Posterior vena cava (tissue), 2 donors: ENCODE data around the gene PIF1. TPM values are rescaled to one million over a fixed set of nuclear protein-coding genes. Genes with fewer than 3 reads are reported as not detected.
"Not testable (repeated sequence)": the region's sequence is repeated elsewhere in the genome, so short reads cannot be mapped to it uniquely, and the experiment has no call there.

Experiments used
- DNase-seq: peaks from one replicate; pipeline ENCODE4 v3.0.0-alpha.2; 2020; ENCODE audit warnings: low spot score
- intact Hi-C, 2 donors: fragments of 100-400 bp; cut with DNase I; formaldehyde crosslinking; loops; one replicate each; pipeline versions ENCODE4 v1.14.1 to v1.14.2; 2022 to 2023
- total RNA-seq, 2 donors: library from RNA; stranded (reverse); fragmentation: NEBNext Ultra II Directional; extraction: Animal tissue kit (Norgen Biotek cat#: 25700); gene quantifications; one replicate each; pipeline ENCODE4 v1.2.1, GENCODE V29; 2021
- donor health status: DM: yes; HTN: yes; CAD: no.
- donor health status: DM: yes; HTN: yes; CAD: no.

Gene PIF1
- total RNA-seq, 2 donors from 2014 or later: 0.95 to 1.9 TPM

- DNase-seq: no peak
- intact Hi-C loops: loop anchor here in 1 of 2 donors (5.0 kb wide), 1 partner anchor 472 kb away; the partner anchor contains the start of gene RNU5A-1
Measured at GRCh38 chr15:64824929-64825430, 467 bp downstream of the PIF1 start.

DNA sequence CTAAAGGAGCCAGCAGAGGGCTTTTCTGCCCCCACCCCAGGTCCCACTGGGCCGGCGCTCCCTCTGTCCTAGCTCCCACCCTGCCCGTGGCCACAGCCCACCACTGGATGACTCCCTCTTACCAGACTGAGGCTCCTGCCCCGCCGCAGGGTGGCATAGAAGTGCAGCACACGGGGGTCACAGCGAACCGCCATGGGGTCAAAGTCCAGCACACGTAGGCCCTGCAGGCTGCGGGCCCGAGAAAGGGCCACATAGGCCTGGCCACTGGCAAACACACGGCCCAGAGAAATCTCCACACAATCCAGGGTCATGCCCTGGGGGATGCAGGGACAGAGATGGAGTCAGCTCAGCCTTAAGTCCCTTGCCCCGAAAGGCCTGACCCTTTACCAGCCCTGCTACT, 9.0 kb downstream of the PIF1 start:
- intact Hi-C loops: no loop called here
- no peak for DNase-seq

- intact Hi-C loops: loop anchor here in 1 of 2 donors (5.0 kb wide), 1 partner anchor 73 kb away; no protein-coding TSS in a partner anchor
- DNase-seq: not testable (repeated sequence)
Measured at GRCh38 chr15:64814965-64815364, 10.5 kb downstream of the PIF1 start.

DNA sequence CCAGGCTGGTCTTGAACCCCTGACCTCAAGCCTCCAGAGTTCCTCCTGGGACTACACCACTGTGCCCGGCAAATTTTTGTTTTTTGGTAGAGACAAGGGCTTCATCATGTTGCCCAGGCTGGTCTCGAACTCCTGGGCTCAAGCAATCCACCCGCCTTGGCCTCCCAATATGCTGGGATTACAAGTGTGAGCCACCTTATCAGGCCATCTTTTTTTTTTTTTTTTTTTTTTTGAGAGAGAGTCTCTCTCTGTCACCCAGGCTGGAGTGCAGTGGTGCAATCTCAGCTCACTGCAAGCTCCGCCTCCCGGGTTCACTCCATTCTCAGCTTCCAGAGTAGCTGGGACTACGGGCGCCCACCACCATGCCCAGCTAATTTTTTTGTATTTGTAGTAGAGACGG, 11.2 kb downstream of the PIF1 start:
- not testable (repeated sequence) for DNase-seq
- intact Hi-C loops: loop anchor here in 1 of 2 donors (5.0 kb wide), 1 partner anchor 72 kb away; no protein-coding TSS in a partner anchor

DNA sequence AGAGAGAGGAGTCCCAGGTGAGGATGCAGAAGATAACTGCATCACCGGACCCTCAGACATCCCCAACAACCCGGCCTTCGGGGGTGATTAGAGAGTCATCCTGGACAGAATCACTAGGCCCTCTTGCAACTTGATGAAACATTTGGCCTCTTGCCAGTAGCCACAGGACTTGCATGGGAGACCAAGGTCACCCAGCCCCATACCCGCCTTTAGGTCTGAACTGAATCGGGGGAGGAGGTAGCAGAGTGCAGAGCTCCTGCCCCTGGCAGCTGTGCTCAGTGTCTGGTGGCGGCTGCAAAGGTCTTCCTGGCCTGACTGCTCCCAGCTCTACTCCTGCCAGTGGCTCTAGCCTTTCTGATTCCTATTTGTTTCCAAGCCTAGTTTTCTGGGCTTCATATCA, 12.4 kb downstream of the PIF1 start:
- no peak for DNase-seq
- intact Hi-C loops: loop anchor here in 1 of 2 donors (5.0 kb wide), 1 partner anchor 71 kb away; no protein-coding TSS in a partner anchor

DNA sequence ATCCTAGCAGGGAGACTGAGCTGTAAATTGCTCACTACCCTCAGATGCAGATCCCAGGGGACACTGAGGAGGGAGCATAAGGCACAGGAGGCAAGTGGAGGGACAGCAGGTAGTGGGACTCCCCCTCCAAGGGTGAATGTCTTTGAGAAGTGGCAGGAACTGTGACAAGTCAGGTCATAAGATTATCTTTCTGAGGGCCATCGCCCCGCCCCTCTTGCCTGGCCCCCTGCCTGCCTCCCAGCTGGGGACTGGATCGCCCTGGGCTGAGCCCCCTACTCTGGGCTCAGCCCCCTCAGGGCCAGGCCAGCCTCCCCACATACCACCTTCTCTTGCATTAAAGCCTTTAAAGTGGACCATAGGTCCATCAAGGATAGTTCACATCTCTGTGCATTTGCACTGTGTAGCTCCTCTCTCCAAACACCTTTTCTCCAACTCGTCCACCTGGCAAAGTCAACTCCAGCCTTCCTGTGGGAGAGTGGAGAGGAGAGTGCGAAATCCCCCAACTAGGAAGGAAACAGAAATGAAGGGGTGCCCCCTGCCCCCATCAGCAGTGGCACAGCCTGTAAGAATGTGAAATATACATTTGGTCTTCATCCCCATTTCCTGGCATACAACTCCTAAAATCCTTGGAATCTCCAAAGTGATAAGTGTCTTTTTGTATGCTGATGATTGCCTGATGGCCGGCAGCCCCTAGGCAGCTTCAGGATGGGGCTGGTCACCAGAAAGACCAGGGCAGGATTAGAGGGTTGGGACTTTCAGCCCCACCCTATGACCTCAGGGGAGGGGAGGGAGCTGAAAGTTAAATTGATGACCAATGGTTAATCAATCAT, 14.7 kb downstream of the PIF1 start:
- no peak for DNase-seq
- intact Hi-C loops: loop anchor here in 1 of 2 donors (5.0 kb wide), 1 partner anchor 68 kb away; no protein-coding TSS in a partner anchor

- peak; percentile 94 for DNase-seq
- intact Hi-C loops: loop anchor here (2.0 to 5.0 kb wide), 4 partner anchors 68 to 123 kb away; no protein-coding TSS in a partner anchor
Measured at GRCh38 chr15:64809649-64810496, 15.6 kb downstream of the PIF1 start.

- no peak for DNase-seq
- intact Hi-C loops: loop anchor here (2.0 to 5.0 kb wide), 3 partner anchors 77 to 122 kb away; no protein-coding TSS in a partner anchor
Measured at GRCh38 chr15:64808785-64809453, 16.5 kb downstream of the PIF1 start.

GRCh38 chr15:64807751-64808222, 17.7 kb downstream of the PIF1 start:
- intact Hi-C loops: loop anchor here (2.0 to 5.0 kb wide), 3 partner anchors 75 to 120 kb away; no protein-coding TSS in a partner anchor
- DNase-seq: no peak

DNA sequence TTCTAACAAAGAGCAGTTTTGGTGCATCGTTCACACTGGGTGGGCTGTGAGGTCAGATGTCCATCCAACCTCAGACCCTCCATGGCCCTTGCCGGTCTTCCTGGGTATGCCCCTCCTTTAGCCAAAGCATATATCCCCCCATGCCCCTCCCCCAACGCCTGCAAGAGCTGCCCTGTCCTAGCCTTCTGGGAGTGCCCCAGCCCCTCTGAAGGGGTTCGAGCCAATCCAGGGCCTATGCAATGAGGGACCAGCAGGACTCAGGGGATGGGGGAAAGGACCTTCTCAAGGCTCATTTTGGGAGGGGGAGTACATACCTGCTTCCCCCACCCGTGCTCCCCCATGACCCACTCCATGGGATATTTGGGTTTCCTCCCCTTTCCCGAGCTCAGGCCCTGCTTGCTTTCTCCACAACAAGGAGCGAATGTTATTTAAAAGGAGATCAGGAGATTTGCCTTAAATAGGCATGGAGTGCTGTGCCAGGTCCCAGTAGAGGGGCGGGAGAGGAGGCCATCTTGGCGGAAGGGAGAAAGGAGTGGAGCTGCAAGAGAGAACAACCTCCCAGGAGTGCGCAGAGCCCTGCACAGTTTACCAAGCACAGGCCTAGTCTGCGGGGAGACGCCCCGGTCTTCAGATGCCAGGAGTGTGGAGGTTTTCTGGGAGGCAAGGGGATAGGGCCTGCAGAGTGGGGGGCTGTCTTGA, 18.2 kb downstream of the PIF1 start:
- DNase-seq: no peak
- intact Hi-C loops: loop anchor here (5.0 kb wide), 2 partner anchors 75 to 120 kb away; no protein-coding TSS in a partner anchor

DNA sequence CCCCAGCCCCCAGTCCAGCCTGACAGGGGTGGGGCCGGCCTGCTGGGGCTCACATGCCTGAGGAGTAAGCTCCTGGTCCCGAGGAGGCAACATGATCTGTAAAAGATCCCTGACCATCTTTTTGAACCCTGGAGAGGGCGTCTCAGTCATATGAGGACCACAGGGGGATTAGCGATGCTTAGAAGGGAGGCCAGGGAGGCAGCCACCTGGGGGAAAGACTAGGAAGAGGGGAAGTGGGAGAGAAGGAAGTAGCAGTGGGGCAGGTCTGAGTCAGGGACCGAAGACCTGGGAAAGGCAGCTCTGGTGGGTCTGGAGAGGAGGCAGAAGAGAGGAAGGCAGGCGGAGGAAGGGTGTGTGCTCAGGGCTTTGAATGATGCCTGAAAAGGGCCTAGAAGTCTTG, 18.9 kb downstream of the PIF1 start:
- intact Hi-C loops: loop anchor here (5.0 kb wide), 2 partner anchors 74 to 119 kb away; no protein-coding TSS in a partner anchor
- no peak for DNase-seq

GRCh38 chr15:64804619-64805018, 20.8 kb downstream of the PIF1 start:
- intact Hi-C loops: loop anchor here (5.0 kb wide), 2 partner anchors 72 to 117 kb away; no protein-coding TSS in a partner anchor
- DNase-seq: no peak

GRCh38 chr15:64803526-64803925, 21.9 kb downstream of the PIF1 start:
- intact Hi-C loops: no loop called here
- no peak for DNase-seq

- intact Hi-C loops: no loop called here
- DNase-seq: no peak
Measured at GRCh38 chr15:64800476-64800875, 25.0 kb downstream of the PIF1 start.

GRCh38 chr15:64798905-64799304, 26.5 kb downstream of the PIF1 start:
- DNase-seq, intact Hi-C loops: not testable (repeated sequence)

DNA sequence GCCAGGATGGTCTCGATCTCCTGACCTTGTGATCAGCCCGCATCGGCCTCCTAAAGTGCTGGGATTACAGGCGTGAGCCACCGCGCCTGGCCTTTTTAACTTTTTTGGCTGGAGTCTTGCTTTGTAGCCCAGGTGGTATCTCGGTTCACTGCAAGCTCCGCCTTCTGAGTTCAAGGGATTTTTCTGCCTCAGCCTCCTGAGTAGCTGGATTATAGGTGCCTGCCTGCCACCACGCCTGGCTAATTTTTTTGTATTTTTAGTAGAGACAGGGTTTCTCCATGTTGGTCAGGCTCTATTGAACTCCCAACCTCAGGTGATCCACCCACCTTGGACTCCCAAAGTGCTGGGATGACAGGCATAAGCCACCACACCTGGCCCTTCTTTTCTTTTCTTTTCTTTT, 29.5 kb downstream of the PIF1 start:
- intact Hi-C loops: not testable (repeated sequence)

GRCh38 chr15:64795299-64795698, 30.1 kb downstream of the PIF1 start:
- intact Hi-C loops: not testable (repeated sequence)

More for the DNA sequence above, 29.5 kb downstream of the PIF1 start:
- not testable (repeated sequence) for DNase-seq

GRCh38 chr15:64792282-64792681, 33.2 kb downstream of the PIF1 start:
- intact Hi-C loops: no loop called here

More at GRCh38 chr15:64795299-64795698, 30.1 kb downstream of the PIF1 start:
- not testable (repeated sequence) for DNase-seq

More at GRCh38 chr15:64792282-64792681, 33.2 kb downstream of the PIF1 start:
- DNase-seq: no peak
